ENCODE measurements around the gene LEMD1. TPM values are rescaled to one million over a fixed set of nuclear protein-coding genes. Genes with fewer than 3 reads are reported as not detected.
A peak's percentile ranks its signal among the peaks of the same experiment; 100 is the strongest.
"Not testable (repeated sequence)": the region's sequence is repeated elsewhere in the genome, so short reads cannot be mapped to it uniquely, and the experiment has no call there.

Gene LEMD1
- total RNA-seq, 2 donors from 2014 or later: 1.1 TPM; not detected in 1

DNA sequence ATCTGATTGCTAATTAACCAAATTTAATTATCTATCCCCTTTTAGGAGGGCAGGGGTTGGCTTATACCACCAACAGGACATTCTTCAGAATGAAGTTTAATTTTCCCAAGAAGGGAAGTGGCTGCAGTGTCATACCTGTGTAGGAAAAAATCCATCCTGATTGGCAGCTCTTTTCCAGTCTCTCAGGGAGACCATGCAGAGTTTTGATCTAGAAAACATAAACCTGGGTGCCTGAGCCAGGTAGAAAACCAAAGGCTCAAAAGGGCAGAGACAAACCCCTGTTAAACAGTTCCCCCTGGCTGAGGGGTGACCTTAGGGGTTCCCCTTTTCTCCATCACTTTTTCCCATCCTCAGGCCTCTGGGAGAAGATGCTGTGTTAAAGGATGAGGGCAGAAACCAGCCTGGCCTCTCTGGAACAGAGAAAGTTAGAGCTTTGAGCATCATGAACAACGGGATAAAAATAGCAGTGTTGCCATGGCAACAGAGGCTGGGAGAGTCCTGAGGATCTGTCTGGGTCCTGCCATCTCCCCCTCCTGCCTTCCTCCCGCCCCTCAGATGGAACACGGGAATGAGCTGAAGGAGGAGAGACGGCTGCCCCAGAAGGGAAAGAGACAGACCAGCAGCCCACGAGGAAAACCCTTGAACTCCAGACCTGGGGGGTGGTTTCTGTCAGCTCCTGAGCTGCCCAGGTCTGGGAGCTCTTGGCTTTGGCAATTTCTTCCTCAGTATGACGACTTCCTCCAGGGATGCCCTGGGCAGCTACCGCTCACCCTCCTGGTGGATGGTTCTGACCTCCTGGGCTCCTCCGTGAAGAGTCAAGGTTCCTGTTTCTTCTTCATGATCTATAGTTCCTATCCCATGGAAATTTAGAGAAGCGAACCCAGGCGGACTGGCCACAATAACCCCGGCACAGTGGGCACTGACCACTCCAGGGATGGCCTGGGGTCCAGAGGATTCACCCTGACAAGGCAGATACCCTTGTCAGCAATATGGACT, 14.0 kb upstream of the LEMD1 start:
- no peak for ATAC-seq
- intact Hi-C loops (cut with DNase I, micrococcal nuclease): no loop called here
- peak in 1 of 2 donors; percentile 22 for DNase-seq

DNA sequence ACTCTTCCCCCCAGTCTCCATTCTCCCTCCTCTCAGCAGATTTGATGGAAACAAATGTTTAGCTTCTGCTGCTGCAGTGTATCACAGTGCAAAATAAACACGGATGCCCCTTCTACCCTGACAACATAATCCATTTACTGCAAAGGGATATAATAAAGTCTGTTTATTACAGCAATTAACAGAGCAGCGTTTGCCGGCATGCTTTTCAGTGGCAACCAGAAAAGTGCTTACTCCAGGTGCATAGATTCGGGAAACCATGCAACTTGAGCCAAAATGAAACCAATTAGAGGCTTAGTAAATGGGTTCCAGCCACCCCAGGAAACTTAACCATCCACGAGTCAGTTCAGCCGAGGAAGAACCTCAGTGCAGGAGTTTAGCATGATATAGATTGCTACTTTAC, 12.9 kb upstream of the LEMD1 start:
- intact Hi-C loops (cut with DNase I, micrococcal nuclease): no loop called here
- DNase-seq: no peak

DNA sequence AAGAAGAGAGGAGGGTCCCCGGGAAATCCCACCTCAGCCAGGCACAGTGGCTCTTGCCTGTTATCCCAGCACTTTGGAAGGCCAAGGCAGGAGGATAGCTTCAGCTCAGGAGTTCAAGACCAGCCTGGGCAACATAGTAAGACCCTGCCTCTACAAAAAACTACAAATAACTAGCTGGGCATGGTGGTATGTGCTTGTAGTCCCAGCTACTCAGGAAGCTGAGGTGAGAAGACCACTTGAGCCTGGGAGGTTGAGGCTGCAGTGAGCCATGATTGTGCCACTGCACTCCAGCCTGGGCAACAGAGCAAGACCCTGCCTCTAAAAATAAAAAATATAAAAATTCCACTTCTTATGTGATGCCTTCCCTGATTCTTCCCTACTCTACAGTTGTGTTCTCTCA, 10.8 kb upstream of the LEMD1 start:
- ATAC-seq; intact Hi-C loops (cut with DNase I, micrococcal nuclease); DNase-seq: not testable (repeated sequence)

More for the DNA sequence above, 12.9 kb upstream of the LEMD1 start:
- ATAC-seq: peak; percentile 73

DNA sequence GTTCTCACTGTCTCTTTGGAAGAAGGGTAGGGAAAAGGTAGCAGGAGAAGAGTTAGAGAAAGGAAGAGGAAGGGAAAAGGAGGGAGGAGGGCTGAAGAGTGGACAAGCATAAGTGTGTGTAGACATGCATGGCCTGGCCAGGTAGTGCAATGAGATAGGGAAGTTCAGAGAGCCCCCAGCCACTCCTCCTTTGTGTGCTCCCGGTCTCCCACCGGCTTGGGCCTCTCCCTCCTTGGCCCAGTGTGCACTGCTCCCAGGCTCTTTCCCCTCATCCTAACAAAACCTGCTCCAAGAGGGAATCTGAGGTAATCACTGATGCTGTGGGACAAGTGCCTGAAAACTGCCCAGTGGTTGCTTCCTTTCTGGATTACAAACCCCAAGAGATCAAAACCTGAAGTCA, 10.3 kb upstream of the LEMD1 start:
- intact Hi-C loops (cut with DNase I, micrococcal nuclease): no loop called here
- ATAC-seq (no peak), DNase-seq (no peak)

DNA sequence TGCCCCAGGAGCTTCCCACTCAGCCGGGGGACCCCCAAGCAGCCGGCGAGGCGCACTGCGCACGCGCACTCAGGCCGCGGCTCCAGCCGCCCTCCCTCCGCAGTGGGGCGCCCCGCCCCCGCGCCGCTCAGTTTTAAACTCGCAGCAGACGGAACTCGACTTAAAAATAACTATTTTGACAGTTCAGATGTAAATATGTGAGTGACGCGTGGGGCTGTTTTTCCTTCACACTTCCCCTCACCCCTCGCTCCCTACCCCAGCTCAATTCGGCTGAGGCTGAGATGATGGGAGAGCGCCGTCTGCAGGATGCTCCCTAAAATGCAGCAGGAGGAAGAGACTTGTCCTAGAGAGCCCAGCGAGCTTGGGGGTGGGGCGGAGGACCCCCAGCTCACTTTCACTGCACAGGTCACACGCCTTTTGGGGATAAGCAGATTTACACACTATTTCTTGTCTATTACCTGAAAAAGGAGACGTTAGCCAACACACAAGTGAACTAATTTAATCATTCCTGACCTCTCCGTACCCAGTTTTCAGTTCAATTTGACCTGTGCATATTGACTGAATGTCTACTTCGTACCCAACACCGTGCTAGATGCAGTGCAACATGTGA, 8.9 kb upstream of the LEMD1 start:
- DNase-seq (peak in 1 of 2 donors; percentile 77), ATAC-seq (peak; percentile 65)
- intact Hi-C loops (cut with DNase I, micrococcal nuclease): no loop called here

DNA sequence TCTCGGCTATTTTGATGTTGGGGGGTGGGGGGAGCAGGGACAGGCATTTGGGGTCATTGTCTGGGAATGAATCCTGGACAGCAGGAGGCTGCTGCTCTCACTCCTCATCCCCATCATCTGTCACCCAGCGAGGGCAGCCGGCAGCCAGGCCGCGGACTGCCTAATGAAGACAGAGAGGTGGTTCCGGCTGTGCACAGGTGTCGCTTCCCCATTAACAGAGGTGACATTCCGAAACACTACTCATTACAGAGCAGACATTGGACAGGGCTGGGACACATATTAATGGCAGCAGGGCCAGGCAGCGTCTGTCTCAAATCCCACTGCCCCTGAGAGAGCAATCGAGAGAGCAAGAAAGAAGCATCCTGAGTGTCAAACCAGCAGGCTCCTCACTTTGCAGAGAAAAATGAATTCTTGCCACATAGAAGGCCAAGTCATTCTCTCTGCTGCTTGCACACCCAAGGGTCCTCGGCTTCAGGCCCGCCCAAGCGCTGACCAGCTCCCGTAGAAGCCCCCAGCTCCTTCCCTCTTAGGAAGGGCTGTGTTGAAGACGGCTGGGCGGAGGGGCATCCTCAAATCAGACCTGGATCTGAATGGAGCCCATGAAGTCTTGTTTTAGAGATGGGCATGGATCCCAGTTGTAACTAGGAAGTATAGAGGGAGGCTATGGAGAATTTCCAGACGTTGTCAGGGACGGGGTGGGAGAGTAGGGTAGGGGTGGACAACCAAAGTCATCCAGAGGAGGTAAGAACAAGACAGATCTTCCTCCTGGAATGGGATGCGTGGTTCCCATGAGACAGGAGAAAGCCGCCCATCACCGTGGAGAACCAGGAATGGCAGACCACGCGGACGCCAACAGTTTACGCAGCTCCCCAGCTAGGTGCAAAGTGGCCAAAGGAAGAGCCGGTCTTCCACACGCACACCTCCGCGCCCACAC, 8.2 kb upstream of the LEMD1 start:
- ATAC-seq: no peak
- intact Hi-C loops (cut with DNase I, micrococcal nuclease): no loop called here
- no peak for DNase-seq

DNA sequence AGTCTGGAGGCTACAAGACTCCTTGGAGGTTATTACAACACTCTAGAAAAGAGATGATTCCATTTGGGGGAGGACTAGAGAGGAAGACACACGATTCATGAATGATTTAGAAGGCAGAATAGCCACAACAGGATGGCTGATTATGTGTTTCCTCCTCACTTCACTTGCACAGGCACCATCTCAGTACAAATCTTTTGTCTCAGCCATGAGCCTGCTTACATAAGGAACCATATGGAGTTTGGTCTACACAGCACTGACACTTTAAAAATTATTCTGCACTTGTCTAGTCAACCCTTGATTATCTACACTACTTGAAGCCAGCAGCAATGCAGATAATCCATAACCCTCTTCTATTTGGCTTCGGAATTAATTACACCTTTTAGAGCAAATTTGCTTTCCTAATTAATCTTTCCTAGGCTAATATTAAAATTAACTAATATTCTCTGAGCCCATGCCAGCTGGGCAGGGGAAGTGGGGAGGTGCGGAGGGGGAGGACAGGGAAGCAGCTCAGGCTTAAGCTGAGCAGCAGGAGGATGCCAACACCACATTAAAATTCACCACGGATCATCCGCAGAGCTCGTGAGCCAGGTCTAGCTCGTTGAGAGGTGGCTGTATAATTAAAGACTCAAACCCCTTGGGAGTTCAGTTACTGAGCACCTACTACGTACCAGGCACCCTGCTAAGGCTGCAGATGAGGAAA, 3.2 kb upstream of the LEMD1 start:
- ATAC-seq: no peak
- intact Hi-C loops (cut with DNase I, micrococcal nuclease): no loop called here
- DNase-seq: no peak

DNA sequence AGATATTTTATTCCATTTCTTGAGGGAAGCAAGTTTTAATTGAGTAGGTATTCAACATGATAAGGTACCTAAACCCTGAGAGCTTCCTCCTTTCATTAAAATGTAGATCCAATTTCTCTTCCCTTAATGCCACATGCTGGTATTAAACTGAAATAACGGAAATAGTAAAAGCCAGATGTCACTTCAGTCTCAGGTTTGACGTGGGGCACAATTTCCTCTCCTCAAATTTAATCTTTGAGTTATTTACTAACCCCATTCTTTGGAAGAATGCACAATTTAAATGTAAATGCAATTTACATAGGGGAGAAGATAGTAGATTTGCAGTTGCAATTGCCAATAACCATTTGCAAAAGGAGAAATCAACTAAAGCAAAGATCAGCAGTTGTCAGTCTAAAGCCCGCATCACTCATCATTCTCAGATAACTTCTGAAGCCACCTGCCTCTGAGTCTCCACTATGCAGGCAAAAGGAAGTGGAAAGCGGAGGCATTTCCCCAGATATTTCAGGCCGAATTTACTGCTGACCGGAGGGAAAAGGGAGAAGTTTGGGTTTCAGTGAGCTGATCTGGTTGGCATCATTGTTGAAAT, 2.1 kb upstream of the LEMD1 start:
- DNase-seq (no peak), ATAC-seq (no peak)
- intact Hi-C loops (cut with DNase I, micrococcal nuclease): no loop called here

DNA sequence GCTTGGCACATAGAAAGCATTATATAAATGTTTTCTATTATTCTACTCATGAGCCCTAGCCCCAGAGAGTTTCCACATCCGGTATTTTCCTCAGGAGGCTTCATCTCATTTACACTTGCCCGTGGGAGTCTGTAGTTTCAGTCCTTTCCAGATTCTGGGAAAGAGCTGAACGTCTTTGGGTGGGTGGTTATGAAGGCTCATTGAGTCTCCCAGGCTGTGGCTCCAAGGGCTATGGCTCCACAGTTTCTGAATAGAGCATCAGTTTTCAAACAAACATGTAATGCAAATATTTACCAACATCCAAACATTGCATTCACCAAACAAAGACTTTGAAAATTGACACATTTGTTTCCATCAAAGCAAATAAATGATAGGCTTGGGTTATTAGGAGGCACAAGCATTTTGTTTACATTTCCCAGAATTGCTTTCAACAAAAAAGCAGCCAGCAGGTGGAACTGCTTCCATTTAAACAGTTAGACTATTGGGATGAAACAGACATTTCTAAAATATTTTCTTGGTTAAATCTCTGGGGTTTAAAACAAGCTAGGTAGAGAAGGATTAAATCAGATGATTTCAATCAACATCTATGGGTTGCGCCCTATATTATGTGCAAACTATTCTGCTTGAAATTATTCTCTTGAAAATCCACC, 1.3 kb upstream of the LEMD1 start:
- DNase-seq: no peak
- intact Hi-C loops (cut with DNase I, micrococcal nuclease): no loop called here
- no peak for ATAC-seq

DNA sequence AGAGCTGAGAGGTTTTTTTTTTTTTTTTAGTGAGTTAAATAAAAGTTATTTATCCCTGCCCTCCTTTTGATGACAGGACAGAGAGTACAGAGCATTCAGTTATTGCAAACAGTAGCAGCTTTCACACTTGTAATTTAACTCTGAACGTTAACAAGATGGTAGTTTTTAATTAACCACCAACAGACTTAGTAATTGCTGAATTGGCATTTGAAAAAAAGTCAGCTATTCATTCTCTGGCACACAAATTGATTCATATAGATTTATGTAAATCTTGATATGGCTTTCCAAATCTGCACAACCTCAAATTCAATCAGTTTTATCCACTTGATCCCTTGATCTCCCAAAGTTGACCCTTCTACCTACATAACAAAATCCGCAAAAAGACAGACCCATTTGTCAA, 918 bp downstream of the LEMD1 start:
- DNase-seq: no peak
- no peak for ATAC-seq
- intact Hi-C loops (cut with DNase I, micrococcal nuclease): no loop called here

DNA sequence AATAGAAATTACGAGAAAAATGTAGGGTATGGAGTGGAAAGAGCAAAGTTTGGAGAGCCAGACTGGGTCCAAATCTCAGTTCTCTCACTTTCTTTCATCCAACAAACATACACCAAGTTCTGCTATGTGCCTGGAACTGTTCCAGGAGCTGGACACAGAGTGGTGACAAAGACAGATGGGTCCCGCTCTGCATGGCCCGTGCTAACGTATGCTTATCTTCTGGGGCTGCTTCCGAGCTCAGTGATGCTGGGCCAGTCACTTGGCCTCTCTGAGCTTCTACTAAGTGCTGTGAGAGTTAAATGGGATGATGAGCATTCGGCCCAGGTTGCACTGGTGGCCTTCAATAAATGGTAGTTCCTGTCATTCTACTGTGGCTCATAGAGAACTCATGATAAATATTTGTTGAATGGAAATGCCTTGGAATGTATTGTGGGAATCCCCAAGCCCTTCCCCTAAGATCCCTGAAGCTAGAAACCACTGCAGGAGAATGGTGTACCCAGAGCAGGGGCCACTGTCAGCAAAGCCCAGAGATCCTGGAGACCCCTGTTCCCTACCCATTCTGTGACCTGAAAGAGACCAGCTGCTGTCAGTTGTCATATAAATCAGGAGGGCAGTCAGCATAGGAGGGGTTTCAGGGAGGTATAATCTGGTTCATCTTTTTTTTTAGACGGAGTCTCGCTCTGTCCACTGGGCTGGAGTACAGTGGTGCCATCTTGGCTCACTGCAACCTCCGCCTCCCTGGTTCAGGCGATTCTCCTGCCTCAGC, 3.8 kb downstream of the LEMD1 start:
- DNase-seq (no peak), ATAC-seq (no peak)
- intact Hi-C loops (cut with DNase I, micrococcal nuclease): no loop called here

DNA sequence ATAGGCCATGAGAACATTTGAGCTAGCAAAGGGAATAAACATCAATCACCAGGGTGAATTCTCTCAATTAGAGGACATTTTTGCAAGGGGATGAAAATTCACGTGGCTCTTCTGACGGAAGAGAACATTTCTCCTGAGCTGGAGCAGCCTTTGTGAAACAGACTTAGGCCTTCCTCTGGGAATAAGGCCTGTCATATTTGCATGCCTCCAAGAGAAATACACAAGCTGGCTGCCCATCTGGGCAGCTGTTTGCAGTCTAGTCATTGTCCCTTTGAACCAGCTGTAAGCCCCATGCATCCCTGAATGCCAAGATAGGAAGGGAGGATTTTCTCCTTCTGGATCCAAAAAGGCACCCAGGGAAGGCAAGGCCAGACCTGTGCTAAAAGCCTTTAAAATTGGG, 5.5 kb downstream of the LEMD1 start:
- no peak for ATAC-seq
- no peak for DNase-seq
- intact Hi-C loops (cut with DNase I, micrococcal nuclease): no loop called here

DNA sequence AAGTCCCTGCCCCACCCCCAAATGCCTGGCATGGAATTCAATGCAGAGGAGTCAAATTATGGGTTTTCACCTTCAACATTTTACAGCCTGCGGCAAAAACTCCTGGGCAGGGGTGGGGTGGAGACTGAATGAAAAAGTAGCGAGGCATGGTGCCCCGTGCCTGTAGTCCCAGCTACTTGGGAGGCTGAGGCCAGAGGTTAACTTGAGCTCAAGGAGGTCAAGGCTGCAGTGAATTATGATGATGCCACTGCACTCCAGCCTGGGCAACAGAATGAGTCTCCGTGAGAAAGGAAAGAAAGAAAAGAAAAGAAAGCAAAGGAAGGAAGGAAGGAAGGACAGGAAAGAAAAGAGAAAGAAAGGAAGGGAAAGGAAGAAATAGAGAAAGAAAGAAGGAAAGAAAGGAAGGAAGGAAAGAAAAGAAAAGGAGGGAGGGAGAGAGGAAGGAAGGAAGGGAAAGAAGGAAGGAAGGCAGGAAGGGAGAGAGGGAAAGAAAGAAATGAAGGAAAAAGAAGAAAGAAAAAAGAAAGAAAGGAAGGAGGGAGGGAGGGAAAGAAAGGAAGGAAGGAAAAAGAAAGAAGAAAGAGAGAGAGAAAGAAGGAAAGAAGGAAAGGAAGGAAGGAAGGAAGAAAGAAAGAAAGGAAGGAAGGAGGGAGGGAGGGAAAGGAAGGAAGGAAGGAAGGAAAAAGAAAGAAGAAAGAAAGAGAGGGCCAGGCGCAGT, 11.1 kb downstream of the LEMD1 start:
- intact Hi-C loops (cut with DNase I, micrococcal nuclease): no loop called here
- no peak for ATAC-seq
- no peak for DNase-seq

DNA sequence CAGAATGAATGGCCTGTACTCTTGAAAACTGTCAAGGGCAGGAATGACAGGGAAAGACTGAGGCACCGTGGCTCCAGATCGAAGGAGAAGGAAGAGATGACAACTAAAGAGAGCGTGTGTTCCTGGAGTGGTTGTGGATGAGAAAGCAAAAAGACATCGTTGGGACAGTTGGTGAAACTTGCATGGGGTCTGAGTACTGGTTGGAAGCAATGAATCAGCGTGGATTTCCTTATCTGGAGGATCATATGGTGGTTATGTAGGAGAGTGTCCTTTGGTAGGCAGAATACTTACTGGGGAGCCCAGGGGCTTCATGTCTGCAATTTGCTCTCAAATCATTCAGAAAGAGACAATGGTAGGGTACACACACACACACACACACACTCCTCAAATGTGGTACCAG, 13.9 kb downstream of the LEMD1 start:
- ATAC-seq: no peak
- intact Hi-C loops (cut with DNase I, micrococcal nuclease): no loop called here
- DNase-seq: no peak

DNA sequence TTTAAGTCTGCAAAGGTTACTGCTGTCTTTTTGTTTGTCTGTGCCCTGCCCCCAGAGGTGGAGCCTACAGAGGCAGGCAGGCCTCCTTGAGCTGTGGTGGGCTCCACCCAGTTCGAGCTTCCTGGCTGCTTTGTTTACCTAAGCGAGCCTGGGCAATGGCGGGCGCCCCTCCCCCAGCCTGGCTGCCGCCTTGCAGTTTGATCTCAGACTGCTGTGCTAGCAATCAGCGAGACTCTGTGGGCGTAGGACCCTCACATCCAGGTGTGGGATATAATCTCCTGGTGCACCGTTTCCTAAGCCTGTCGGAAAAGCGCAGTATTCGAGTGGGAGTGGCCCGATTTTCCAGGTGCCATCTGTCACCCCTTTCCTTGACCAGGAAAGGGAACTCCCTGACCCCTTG, 15.6 kb downstream of the LEMD1 start:
- ATAC-seq; intact Hi-C loops (cut with DNase I, micrococcal nuclease): not testable (repeated sequence)
- DNase-seq: peak in 1 of 2 donors; percentile 18

DNA sequence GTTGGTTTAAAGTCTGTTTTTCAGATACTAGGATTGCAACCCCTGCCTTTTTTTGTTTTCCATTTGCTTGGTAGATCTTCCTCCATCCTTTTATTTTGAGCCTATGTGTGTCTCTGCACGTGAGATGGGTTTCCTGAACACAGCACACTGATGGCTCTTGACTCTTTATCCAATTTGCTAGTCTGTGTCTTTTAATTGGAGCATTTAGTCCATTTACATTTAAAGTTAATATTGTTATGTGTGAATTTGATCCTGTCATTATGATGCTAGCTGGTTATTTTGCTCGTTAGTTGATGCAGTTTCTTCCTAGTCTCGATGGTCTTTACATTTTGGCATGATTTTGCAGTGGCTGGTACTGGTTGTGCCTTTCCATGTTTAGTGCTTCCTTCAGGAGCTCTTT, 17.4 kb downstream of the LEMD1 start:
- DNase-seq; ATAC-seq; intact Hi-C loops (cut with DNase I, micrococcal nuclease): not testable (repeated sequence)

All from left colon (tissue), 2 donors.